ENCODE measurements around the gene PPRC1. TPM values are rescaled to one million over a fixed set of nuclear protein-coding genes. Genes with fewer than 3 reads are reported as not detected.

The PPRC1 gene
- total and polyA plus RNA-seq, 7 donors: 4.2 to 39.9 (median 12.5) TPM

DNA sequence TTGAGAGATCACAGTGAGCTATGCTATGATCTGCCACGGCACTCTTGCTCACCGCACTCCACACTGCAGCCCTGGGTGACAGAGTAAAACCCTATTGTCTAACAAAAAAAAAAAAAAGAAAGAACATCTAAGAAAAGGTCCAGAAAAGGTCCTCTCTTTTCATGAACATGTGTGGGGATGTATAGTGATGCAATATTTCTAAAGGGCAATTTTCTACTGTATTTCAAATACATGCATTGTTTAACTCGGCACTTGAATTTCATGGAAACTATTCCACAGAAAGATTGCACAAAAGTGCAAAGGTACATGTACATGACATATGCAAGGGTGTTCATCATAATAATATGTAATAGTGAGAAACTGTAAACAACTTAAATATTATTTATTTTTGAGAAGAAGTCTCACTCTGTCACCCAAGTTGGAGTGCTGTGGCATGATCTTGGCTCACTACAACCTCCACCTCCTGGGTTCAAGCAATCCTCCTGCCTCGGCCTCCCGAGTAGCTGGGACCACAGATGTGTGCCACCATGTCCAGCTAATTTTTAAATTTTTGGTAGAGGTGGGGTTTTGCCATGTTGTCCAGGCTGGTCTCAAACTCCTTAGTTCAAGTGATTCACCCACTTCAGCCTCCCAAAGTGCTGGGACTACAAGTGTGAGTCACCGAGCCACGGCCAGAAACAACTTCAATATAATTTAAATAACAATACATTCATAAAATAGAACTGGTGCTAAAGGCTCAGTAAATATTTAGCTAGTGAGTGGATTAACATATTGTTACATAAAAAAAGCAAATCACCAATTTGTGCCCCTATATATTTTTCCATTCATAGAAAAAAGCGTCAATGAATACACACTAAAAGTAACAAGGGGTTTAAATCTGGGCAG lies 1.3 kb upstream of the PPRC1 start:
- Histone ChIP-seq H3K9me3 (no peaks in the 10 kb centered on the region), H3K4me1 (peaks cover 0 to 32% (median 26%) of the 10 kb centered on the region in 4 donors), H3K36me3 (no peaks in the 10 kb centered on the region), H3K27ac (peak overlapping the region in 1 of 4 donors; percentile 99), H3K4me3 (no peak overlapping the region), H3K27me3 (no peaks in the 10 kb centered on the region)
- intact Hi-C loops (cut with DNase I): loop anchor here (1.0 kb wide), 1 partner anchor 21 kb away; the partner anchor contains the start of gene NOLC1
- TF ChIP-seq, protein P1, sequence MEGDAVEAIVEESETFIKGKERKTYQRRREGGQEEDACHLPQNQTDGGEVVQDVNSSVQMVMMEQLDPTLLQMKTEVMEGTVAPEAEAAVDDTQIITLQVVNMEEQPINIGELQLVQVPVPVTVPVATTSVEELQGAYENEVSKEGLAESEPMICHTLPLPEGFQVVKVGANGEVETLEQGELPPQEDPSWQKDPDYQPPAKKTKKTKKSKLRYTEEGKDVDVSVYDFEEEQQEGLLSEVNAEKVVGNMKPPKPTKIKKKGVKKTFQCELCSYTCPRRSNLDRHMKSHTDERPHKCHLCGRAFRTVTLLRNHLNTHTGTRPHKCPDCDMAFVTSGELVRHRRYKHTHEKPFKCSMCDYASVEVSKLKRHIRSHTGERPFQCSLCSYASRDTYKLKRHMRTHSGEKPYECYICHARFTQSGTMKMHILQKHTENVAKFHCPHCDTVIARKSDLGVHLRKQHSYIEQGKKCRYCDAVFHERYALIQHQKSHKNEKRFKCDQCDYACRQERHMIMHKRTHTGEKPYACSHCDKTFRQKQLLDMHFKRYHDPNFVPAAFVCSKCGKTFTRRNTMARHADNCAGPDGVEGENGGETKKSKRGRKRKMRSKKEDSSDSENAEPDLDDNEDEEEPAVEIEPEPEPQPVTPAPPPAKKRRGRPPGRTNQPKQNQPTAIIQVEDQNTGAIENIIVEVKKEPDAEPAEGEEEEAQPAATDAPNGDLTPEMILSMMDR (IDR thresholded peaks at IDR 0.05): no peak
- TF ChIP-seq POLR2A (IDR thresholded peaks at IDR 0.05) (no peak), POLR2AphosphoS5 (IDR thresholded peaks at IDR 0.05) (no peak), EP300 (IDR thresholded peaks at IDR 0.05) (no peak)
- DNase-seq: no peak
- 72 to 88% methylated on average over 8 of the region's 8 CpGs for WGBS, 2 donors

DNA sequence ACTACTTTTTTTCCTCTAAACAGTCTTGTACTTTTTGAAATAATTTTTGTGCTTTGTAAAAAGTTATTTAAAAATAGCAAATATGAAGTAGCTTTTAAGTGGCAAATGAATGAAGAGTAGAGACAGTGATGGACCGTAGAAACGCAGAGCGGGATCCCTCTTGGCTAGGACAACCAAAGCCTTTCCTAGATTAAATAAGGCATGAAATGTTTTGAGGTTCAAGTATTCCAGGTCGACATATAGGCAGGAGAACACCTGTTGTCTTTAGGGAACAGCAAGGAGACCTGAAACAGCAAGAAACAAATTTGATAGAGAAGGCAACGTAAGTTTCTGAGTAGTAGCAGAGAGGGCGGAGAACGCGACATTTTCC lies 662 bp upstream of the PPRC1 start:
- H3K4me3 ChIP-seq: peak overlapping the region in 3 of 4 donors; percentile 80 to 96 (median 89)
- WGBS, 2 donors: 21 to 30% methylated on average over 8 of the region's 8 CpGs
- TF ChIP-seq POLR2AphosphoS5 (IDR thresholded peaks at IDR 0.05): no peak
- TF ChIP-seq POLR2A (IDR thresholded peaks at IDR 0.05): no peak
- TF ChIP-seq EP300 (IDR thresholded peaks at IDR 0.05): no peak
- TF ChIP-seq, protein P1 (IDR thresholded peaks at IDR 0.05): no peak

DNA sequence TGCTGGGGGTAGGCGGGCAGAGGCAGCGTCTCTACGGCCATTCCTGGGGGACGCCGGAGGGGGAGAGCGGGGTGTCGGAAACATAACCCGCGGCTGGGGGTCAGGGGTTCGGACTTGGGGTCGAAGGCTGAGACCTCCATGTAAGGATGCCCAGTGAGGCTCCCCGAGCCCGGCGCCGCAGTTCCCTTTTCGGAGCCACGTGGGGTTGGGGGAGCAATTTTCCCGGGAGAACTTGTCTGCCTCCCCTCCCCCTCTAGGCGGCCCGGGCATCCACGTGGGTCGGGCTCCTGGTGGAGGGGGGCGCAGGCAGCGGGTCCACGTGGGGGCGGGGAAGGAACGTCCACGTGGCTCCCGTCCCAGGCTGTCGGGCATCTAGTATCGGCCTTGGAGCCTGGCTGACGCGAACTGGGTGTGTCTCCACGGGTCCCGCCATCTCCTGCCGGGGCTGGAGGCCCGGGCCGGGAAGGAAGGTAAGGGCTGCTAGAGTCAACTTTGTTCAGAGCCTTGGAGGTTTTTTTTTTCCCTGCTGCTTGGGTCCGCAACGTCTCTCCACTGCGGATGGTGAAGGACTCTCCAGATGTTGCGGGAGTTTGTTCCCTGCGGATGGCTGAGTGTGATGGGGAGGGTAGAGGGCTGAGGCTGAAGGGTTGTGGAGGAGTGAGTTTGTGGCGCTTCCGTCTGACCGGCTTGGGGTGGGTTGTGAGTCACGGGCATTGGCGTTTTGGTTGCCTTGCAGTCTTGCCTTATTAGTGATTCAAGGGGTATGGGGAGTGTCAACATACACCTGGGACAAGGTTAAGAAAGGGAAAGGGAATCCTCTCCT lies 744 bp downstream of the PPRC1 start:
- intact Hi-C loops (cut with DNase I): no loop called here
- peak overlapping the region; percentile 80 to 96 (median 86) for H3K4me3 ChIP-seq
- H3K9me3 ChIP-seq: no peaks in the 10 kb centered on the region
- peak overlapping the region; percentile 93 to 99 (median 96) for H3K27ac ChIP-seq
- TF ChIP-seq POLR2A (IDR thresholded peaks at IDR 0.05): no peak
- TF ChIP-seq, protein P1 (IDR thresholded peaks at IDR 0.05): no peak
- TF ChIP-seq POLR2AphosphoS5 (IDR thresholded peaks at IDR 0.05): peak in 1 of 4 donors; percentile 42
- peak in 1 of 4 donors; percentile 33 for TF ChIP-seq EP300 (IDR thresholded peaks at IDR 0.05)
- H3K27me3 ChIP-seq: no peaks in the 10 kb centered on the region
- peak; percentile 90 for DNase-seq
- H3K4me1 ChIP-seq: peaks cover 0 to 38% (median 34%) of the 10 kb centered on the region in 4 donors
- H3K36me3 ChIP-seq: peaks cover 2 to 11% (median 8%) of the 10 kb centered on the region in 4 donors
- 0 to 1% methylated on average over 48 of the region's 48 CpGs for WGBS, 2 donors

More for the DNA sequence above, 662 bp upstream of the PPRC1 start:
- Histone ChIP-seq H3K27me3 (no peaks in the 10 kb centered on the region), H3K4me1 (peaks cover 0 to 38% (median 33%) of the 10 kb centered on the region in 4 donors), H3K27ac (peak overlapping the region; percentile 93 to 99 (median 96)), H3K9me3 (no peaks in the 10 kb centered on the region), H3K36me3 (no peaks in the 10 kb centered on the region)
- intact Hi-C loops (cut with DNase I): loop anchor here (1.0 kb wide), 1 partner anchor 20 kb away; the partner anchor contains the start of gene NOLC1
- DNase-seq: no peak

DNA sequence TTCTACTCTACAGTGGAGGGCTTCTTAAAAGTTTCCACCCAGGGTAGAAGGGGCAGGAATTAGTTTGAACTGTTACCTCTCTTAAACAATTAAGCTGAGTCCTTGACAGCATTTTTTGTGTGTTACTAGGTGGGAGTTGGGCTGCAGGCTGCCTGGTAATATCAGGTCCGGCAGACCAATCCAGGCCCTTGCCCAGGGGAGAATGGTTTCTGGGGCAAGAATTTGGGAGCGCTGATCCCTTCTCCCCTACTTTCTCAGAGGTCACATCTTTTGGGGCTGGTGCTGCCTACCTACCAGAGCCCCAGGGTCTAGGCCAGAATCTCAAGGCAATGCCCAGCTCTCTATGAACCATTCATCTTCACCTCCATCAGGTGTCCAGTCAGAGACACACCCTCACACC lies 1.6 kb downstream of the PPRC1 start:
- Histone ChIP-seq H3K4me1 (peaks cover 0 to 38% (median 34%) of the 10 kb centered on the region in 4 donors), H3K27ac (peak overlapping the region; percentile 93 to 99 (median 96)), H3K27me3 (no peaks in the 10 kb centered on the region), H3K4me3 (peak overlapping the region in 2 of 4 donors; percentile 89 to 96), H3K9me3 (no peaks in the 10 kb centered on the region), H3K36me3 (peaks cover 8 to 20% (median 14%) of the 10 kb centered on the region in 4 donors)
- intact Hi-C loops (cut with DNase I): no loop called here
- WGBS, 2 donors: 70 to 83% methylated on average over 2 of the region's 2 CpGs
- DNase-seq: no peak
- TF ChIP-seq POLR2AphosphoS5 (IDR thresholded peaks at IDR 0.05): no peak
- no peak for TF ChIP-seq EP300 (IDR thresholded peaks at IDR 0.05)
- no peak for TF ChIP-seq POLR2A (IDR thresholded peaks at IDR 0.05)
- TF ChIP-seq, protein P1 (IDR thresholded peaks at IDR 0.05): no peak

Measured in sigmoid colon (tissue), 7 donors.